GM12865 (cell line): ENCODE results near the gene BIVM.

Experiments
- DNase-seq: peaks from one replicate; pipeline ENCODE4 v3.0.0; 2010; ENCODE audit warnings: low read depth
- H3K4me3 ChIP-seq: 2 replicates; pipeline ENCODE4 v1.5.1; 2011; ENCODE audit warnings: mild to moderate bottlenecking, low read depth, low read length, control low read depth
- TF ChIP-seq, protein P1 (sequence below): IDR thresholded peaks from 2 replicates; pipeline ENCODE4 v1.5.1; 2011; ENCODE audit warnings: low read length, control low read depth, low read depth, inconsistent platforms; ENCODE audit not compliant: insufficient read depth; ENCODE audit errors: missing control alignments

The BIVM gene, protein sequence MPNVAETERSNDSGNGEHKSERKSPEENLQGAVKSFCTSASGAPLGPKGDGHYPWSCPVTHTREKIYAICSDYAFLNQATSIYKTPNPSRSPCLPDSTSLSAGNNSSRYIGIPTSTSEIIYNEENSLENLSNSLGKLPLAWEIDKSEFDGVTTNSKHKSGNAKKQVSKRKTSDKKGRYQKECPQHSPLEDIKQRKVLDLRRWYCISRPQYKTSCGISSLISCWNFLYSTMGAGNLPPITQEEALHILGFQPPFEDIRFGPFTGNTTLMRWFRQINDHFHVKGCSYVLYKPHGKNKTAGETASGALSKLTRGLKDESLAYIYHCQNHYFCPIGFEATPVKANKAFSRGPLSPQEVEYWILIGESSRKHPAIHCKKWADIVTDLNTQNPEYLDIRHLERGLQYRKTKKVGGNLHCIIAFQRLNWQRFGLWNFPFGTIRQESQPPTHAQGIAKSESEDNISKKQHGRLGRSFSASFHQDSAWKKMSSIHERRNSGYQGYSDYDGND

DNA sequence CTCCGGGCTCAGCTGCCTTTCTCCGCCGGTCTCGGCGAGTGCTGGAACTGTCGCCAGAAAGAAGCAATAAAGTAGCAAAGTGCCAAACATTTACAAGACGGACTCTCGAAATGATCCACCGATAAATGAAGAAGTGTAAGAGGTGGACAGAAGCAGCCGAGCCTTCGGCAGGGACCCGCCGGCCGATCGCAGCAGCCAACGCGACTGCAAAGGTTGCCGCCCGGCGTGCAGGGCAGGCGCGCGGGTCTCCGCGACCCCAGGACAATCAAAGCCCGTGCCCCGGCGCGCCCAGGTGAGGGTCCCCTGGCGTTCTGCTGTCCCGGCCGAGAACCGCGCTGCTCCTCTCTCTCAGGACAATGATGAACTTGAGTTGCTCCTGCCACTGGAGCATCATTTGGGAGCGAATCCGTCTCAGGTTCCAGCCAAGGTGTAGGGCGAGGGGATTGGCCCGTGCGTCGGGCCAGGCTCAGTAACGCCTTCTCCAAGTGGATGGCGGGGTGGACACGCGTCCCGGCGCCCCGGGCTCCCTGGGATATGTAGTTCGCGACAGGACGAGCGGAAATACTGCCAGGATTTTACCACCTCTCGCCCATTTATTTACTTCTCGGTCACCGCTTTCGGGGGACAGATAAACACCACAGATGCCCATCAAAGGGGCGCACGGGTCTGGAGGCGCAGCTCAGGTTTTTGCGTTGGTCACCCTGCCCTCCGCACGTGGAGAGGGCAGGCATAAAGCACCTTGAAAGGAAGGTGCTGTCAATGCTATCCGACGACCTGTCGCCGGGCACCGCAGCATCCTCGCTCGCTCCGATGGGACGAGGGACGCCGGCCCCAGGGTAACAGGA lies at the start of gene BIVM, which contains the start of gene POGLUT2:
Gene BIVM, plus strand, starts transcription at position 539 of the 845 bp plus-strand sequence. CDS start 8,149 bp downstream, outside the sequence.
Gene POGLUT2, minus strand, starts transcription at position 396 of the 845 bp plus-strand sequence. Its CDS starts 306 bp downstream, at position 90.
- TF ChIP-seq, protein P1, sequence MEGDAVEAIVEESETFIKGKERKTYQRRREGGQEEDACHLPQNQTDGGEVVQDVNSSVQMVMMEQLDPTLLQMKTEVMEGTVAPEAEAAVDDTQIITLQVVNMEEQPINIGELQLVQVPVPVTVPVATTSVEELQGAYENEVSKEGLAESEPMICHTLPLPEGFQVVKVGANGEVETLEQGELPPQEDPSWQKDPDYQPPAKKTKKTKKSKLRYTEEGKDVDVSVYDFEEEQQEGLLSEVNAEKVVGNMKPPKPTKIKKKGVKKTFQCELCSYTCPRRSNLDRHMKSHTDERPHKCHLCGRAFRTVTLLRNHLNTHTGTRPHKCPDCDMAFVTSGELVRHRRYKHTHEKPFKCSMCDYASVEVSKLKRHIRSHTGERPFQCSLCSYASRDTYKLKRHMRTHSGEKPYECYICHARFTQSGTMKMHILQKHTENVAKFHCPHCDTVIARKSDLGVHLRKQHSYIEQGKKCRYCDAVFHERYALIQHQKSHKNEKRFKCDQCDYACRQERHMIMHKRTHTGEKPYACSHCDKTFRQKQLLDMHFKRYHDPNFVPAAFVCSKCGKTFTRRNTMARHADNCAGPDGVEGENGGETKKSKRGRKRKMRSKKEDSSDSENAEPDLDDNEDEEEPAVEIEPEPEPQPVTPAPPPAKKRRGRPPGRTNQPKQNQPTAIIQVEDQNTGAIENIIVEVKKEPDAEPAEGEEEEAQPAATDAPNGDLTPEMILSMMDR = no peak
- peak; percentile 94 for DNase-seq
- H3K4me3 ChIP-seq = peak within 1 kb of the TSS; percentile 86

DNA sequence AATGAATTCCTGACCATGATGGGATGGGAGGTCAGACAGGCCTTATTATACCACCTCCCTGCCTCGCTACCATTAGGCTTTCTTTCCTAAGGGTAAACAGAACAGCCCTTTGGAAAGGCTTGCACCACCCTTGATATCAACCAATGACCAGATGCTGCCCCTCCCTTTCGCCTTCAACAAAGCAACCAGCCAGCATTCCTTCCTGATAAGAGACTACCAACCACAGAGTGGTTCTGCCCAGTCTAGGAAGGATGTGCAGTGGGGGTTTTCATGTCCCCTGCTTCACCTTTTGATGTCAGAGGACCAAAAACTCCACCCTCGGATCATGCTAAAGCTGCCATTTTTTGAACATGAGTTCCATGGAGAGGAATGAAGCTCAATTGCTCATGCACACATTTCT lies 47.0 kb upstream of the BIVM start:
- H3K4me3 ChIP-seq = no peak overlapping the region
- no peak for DNase-seq
- TF ChIP-seq, protein P1 = no peak

DNA sequence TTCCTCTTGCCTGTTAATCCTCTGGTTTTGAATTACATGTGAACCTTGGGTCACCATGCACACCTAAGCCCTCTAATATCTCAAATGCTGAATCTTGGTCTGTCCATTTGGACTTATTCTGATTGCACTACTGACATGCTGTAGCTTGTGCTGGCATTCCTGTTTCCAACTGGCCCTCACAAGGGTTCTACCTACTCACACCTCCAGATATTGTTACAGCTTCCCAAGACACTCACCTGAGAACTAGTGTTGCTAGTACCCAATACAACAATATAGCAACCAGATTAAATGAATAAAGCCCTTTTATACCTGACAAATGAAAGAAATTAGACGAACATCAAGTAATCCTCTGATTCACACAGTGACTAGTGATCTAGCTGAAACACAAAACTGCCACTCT lies 41.9 kb upstream of the BIVM start:
- H3K4me3 ChIP-seq = no peak overlapping the region
- no peak for DNase-seq
- TF ChIP-seq, protein P1 = no peak

DNA sequence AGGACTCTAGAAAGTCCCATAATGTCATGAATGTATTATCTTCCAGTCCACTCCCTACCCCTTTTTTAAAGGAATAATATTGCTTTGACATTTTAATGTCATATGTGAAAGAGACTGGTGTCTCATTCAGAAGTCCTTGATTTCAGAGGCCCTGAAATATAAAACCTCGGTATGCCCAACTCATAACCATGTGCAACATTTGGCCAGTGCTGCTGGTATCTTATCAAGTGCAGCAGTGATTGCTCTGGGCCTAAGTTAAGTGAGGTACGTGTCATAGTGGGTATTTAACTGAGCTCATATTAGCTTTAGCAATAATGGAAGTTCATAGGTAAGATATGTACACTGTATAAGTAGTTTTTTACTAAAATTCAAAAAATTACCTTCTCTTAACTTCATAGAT lies 40.1 kb upstream of the BIVM start:
- DNase-seq = no peak
- no peak overlapping the region for H3K4me3 ChIP-seq
- TF ChIP-seq, protein P1 = no peak

DNA sequence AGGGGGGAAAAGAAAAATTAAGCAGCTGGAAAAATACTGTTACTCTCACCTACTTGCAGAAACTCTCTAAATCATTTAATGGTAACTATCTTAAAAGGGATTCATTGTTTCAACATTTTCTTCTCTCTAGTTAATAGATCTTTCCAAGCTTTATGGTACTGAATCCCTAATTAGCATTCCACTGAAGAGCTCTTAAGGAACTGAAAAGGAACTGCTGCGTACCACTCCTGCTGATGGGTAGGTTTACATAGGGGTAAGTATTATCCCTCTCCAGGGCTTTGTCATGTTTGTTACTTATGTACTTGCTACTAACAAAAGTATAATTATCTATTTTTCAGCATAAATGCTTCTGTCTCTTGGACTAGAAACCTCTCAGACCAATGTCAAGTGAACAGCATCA lies 37.8 kb upstream of the BIVM start:
- H3K4me3 ChIP-seq = no peak overlapping the region
- TF ChIP-seq, protein P1 = no peak
- DNase-seq = no peak

DNA sequence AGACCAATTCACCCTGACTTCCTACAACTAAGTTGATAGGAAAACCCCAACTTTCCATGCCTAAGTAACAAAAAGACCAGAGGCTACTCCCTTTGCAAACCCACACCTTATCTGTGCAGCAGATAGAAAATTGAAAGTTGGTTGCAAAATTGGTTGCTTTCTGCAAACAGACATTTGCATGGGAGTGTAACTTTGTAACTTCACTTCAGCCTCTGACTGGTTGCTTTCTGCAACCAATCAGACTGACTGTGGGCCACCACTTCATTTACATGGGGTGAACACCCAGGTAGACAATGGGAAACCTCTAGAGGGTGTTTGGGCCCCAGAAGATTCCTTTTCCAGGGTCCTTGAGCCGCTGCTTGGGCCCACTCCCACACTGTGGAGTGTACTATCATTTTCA lies 35.2 kb upstream of the BIVM start:
- H3K4me3 ChIP-seq = no peak overlapping the region
- no peak for DNase-seq
- TF ChIP-seq, protein P1 = no peak
